HG03575 (cell line): ENCODE measurements around the gene ADRA2B.
"Not testable (repeated sequence)": the region's sequence is repeated elsewhere in the genome, so short reads cannot be mapped to it uniquely, and the experiment has no call there.

ENCODE experiments used
- ATAC-seq: cut with Tn5 transposase; IDR thresholded peaks from one replicate; pipeline ENCODE4 v1.9.1; 2021; ENCODE audit not compliant: unreplicated experiment, insufficient number of reproducible peaks, low FRiP score; ENCODE audit errors: extremely low read depth

The ADRA2B gene

GRCh38 chr2:96063116-96063899 is 53.1 kb downstream of the ADRA2B start:
- not testable (repeated sequence) for ATAC-seq
